ENCODE results near the gene TMEM156.

GRCh38 chr4:39024311-39024865 lies 7.8 kb downstream of the TMEM156 start:
- TF ChIP-seq POLR2AphosphoS5 (IDR thresholded peaks at IDR 0.05) (no peak), POLR2A (IDR thresholded peaks at IDR 0.05) (no peak)
- TF ChIP-seq, protein P1, sequence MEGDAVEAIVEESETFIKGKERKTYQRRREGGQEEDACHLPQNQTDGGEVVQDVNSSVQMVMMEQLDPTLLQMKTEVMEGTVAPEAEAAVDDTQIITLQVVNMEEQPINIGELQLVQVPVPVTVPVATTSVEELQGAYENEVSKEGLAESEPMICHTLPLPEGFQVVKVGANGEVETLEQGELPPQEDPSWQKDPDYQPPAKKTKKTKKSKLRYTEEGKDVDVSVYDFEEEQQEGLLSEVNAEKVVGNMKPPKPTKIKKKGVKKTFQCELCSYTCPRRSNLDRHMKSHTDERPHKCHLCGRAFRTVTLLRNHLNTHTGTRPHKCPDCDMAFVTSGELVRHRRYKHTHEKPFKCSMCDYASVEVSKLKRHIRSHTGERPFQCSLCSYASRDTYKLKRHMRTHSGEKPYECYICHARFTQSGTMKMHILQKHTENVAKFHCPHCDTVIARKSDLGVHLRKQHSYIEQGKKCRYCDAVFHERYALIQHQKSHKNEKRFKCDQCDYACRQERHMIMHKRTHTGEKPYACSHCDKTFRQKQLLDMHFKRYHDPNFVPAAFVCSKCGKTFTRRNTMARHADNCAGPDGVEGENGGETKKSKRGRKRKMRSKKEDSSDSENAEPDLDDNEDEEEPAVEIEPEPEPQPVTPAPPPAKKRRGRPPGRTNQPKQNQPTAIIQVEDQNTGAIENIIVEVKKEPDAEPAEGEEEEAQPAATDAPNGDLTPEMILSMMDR (IDR thresholded peaks at IDR 0.05) = no peak
